Ovary (tissue), 3 donors: ENCODE measurements around the gene LARP1B.

ENCODE experiments used
- CTCF ChIP-seq, 3 donors: fragments of 450-650 bp in 2 of 3; fragments of 200-600 bp in 1 of 3; IDR thresholded peaks; one replicate each; pipeline versions ENCODE4 v1.5.1 to v1.8.0; 2016 to 2022; ENCODE audit warnings: antibody characterized with exemption in 3 of 3, mild to moderate bottlenecking in 1 of 3
- EP300 ChIP-seq: sonication (generic); formaldehyde crosslinking; IDR thresholded peaks from one replicate; pipeline ENCODE4 v1.6.1; 2017; ENCODE audit warnings: antibody characterized with exemption
- donor health status: DM: no; HTN: no; CAD: no.

GRCh38 chr4:128241019-128241418 lies 179.9 kb downstream of the LARP1B start:
- TF ChIP-seq CTCF (IDR thresholded peaks at IDR 0.05) (no peak), EP300 (no peak)
